Ishikawa (cell line): ENCODE results near the gene KDM3A.

Experiments used
- CEBPB ChIP-seq: IDR thresholded peaks from 2 replicates; pipeline ENCODE4 v1.6.1; 2012
- CREB1 ChIP-seq: IDR thresholded peaks from 2 replicates; pipeline ENCODE4 v1.6.1; 2012; ENCODE audit warnings: low read depth
- EGR1 ChIP-seq: IDR thresholded peaks from 2 replicates; pipeline ENCODE4 v1.6.1; 2012
- EP300 ChIP-seq: IDR thresholded peaks from 2 replicates; pipeline ENCODE4 v1.6.1; 2012; ENCODE audit warnings: borderline replicate concordance
- FOXM1 ChIP-seq: IDR thresholded peaks from 2 replicates; pipeline ENCODE4 v1.6.1; 2012; ENCODE audit warnings: low read depth, borderline replicate concordance
- NFIC ChIP-seq: IDR thresholded peaks from 2 replicates; pipeline ENCODE4 v1.6.1; 2012
- RAD21 ChIP-seq: IDR thresholded peaks from 2 replicates; pipeline ENCODE4 v1.6.1; 2012; ENCODE audit warnings: low read depth
- TAF1 ChIP-seq: IDR thresholded peaks from 2 replicates; pipeline ENCODE4 v1.6.1; 2012; ENCODE audit warnings: low read depth, mild to moderate bottlenecking
- TCF12 ChIP-seq: IDR thresholded peaks from 2 replicates; pipeline ENCODE4 v1.6.1; 2012; ENCODE audit warnings: low read depth
- TEAD4 ChIP-seq: IDR thresholded peaks from 2 replicates; pipeline ENCODE4 v1.6.1; 2012
- YY1 ChIP-seq: IDR thresholded peaks from 2 replicates; pipeline ENCODE4 v1.6.1; 2012; ENCODE audit warnings: low read depth
- ZBTB7A ChIP-seq: IDR thresholded peaks from 2 replicates; pipeline ENCODE4 v1.6.1; 2012; ENCODE audit warnings: low read depth
- TF ChIP-seq, protein P1 (sequence below): IDR thresholded peaks from 2 replicates; pipeline ENCODE4 v1.6.1; 2012
- TF ChIP-seq, protein P2 (sequence below): IDR thresholded peaks from 2 replicates; pipeline ENCODE4 v1.6.1; 2012
- TF ChIP-seq, protein P3 (sequence below): IDR thresholded peaks from 2 replicates; pipeline ENCODE4 v1.6.1; 2012; ENCODE audit warnings: low read depth, mild to moderate bottlenecking

KDM3A gene

DNA sequence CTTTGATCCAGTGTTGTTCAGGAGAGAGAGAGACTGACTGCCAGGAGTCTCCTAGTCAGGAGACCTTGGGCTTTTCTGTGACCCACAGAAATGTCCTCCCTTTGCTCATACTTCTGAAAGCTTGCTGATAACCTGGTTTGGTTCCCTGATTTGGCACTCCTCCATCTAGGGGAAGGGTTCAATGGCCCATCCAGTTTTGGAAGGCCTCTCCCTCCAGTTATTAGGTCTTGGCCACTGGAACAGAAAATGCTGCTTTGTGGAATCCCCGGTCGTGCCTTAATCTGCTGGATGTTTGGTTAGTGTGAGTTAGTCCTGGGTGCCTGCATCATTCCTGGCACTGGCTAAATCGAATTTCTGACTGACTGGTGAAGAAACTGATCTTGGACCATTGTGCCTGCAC is 35.7 kb downstream of the KDM3A start:
- TF ChIP-seq ZBTB7A (no peak), TCF12 (no peak), EGR1 (no peak), TEAD4 (no peak), FOXM1 (no peak), CEBPB (no peak), EP300 (no peak), YY1 (no peak), RAD21 (no peak), CREB1 (no peak), NFIC (no peak)
- TF ChIP-seq, protein P1, sequence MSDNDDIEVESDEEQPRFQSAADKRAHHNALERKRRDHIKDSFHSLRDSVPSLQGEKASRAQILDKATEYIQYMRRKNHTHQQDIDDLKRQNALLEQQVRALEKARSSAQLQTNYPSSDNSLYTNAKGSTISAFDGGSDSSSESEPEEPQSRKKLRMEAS: no peak
- TF ChIP-seq, protein P2, sequence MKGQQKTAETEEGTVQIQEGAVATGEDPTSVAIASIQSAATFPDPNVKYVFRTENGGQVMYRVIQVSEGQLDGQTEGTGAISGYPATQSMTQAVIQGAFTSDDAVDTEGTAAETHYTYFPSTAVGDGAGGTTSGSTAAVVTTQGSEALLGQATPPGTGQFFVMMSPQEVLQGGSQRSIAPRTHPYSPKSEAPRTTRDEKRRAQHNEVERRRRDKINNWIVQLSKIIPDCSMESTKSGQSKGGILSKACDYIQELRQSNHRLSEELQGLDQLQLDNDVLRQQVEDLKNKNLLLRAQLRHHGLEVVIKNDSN: no peak
- TF ChIP-seq, protein P3, sequence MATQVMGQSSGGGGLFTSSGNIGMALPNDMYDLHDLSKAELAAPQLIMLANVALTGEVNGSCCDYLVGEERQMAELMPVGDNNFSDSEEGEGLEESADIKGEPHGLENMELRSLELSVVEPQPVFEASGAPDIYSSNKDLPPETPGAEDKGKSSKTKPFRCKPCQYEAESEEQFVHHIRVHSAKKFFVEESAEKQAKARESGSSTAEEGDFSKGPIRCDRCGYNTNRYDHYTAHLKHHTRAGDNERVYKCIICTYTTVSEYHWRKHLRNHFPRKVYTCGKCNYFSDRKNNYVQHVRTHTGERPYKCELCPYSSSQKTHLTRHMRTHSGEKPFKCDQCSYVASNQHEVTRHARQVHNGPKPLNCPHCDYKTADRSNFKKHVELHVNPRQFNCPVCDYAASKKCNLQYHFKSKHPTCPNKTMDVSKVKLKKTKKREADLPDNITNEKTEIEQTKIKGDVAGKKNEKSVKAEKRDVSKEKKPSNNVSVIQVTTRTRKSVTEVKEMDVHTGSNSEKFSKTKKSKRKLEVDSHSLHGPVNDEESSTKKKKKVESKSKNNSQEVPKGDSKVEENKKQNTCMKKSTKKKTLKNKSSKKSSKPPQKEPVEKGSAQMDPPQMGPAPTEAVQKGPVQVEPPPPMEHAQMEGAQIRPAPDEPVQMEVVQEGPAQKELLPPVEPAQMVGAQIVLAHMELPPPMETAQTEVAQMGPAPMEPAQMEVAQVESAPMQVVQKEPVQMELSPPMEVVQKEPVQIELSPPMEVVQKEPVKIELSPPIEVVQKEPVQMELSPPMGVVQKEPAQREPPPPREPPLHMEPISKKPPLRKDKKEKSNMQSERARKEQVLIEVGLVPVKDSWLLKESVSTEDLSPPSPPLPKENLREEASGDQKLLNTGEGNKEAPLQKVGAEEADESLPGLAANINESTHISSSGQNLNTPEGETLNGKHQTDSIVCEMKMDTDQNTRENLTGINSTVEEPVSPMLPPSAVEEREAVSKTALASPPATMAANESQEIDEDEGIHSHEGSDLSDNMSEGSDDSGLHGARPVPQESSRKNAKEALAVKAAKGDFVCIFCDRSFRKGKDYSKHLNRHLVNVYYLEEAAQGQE: no peak

DNA sequence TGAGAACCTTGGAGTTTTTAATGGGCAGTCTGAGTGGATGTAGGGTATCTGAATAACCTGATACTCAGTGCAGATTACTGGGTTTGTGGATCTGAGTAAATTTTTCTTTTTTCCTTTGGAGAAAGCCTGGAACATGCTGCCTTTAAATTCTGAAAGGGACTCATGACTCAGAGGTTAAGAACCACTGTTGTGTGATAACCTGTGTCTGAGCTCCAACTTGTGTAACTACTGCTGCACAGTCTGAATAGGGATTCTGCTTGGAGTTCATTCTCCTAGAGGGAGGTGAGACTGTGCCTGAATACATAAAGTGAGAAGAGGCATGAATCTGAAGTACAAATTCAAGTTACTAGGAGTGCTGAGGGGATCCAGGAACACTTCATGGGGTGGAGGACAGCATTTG is 36.2 kb downstream of the KDM3A start:
- no peak for TF ChIP-seq EP300
- no peak for TF ChIP-seq EGR1
- TF ChIP-seq TEAD4: no peak
- TF ChIP-seq, protein P3: no peak
- TF ChIP-seq, protein P2: no peak
- no peak for TF ChIP-seq TAF1

DNA sequence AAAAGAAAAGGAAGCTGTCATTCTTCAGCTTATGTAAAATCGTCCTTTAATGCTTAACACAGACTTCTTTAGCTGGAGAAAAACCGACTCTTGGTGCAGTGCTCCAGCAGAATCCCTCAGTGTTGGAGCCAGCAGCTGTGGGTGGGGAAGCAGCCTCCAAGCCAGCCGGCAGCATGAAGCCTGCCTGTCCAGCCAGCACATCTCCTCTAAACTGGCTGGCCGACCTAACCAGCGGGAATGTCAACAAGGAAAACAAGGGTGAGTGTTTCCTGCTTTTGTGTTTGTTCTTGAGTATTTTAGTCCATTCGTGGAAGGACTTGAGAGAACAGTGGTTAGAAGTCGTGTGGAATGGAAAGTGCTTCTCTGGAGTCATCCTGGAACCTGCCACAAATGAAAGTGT is 38.9 kb downstream of the KDM3A start:
- TF ChIP-seq, protein P1: no peak
- no peak for TF ChIP-seq EP300
- TF ChIP-seq, protein P2: no peak
- no peak for TF ChIP-seq TAF1

DNA sequence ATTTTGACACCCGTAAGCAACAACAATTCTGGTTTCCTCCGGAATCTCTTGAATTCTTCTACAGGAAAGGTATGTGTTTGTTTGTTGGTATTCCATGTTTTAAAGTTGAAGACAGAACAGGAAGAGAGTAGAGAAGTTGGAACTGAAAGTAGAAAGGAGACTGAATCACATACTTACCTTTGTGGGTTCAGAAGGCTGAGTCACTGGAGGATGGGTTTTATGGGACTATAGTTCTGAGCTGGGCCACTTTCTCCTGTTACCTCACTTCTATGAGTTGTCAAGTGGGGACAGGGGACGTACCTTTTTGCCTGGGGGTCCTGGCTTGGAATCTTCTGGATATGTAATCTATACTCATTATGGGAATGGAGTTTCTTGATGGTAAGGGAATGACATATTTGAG is 40.9 kb downstream of the KDM3A start:
- TF ChIP-seq EP300 (no peak), TCF12 (no peak), YY1 (no peak), ZBTB7A (no peak), TAF1 (no peak), EGR1 (no peak), RAD21 (no peak)
- TF ChIP-seq, protein P3: no peak

DNA sequence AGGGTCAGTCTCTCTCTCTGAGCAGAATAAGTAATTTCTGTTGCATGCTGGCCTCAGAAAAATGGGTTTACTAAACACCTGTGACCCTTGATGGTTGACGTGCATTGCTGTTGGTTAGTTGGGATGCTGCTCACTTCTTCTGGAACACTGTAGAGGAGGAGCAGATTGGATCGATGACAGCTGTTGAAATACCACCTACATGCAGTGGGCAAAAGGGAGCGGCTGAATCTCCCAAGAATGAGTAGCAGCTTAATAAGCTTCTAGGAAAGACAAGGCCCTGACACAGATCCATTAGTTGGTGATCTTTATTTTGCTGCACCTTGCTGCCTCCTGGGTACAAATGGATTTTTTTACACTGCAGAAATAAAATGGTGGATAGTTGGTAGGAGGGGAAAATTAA is 43.2 kb downstream of the KDM3A start:
- no peak for TF ChIP-seq RAD21
- TF ChIP-seq FOXM1: no peak
- TF ChIP-seq, protein P2: no peak
